ENCODE data around the gene PKD2L1. TPM values are rescaled to one million over a fixed set of nuclear protein-coding genes. Genes with fewer than 3 reads are reported as not detected.

PKD2L1 gene
- total and polyA plus RNA-seq, 2 of the 8 experiments (the other 6 are each of a cell fraction or from before 2014, with no cell fraction given) = 0.20 to 0.33 TPM

- TF ChIP-seq E2F6 (IDR thresholded peaks at IDR 0.05) (no peak), JUN (IDR thresholded peaks at IDR 0.05; ENCODE audit: low read depth, low read length) (no peak), SIRT6 (IDR thresholded peaks at IDR 0.05; ENCODE audit: low read length) (no peak), PHF8 (conservative IDR thresholded peaks at IDR 0.05; ENCODE audit: low read depth, low read length) (no peak), GABPA (IDR thresholded peaks at IDR 0.05; ENCODE audit: borderline replicate concordance, insufficient read depth, low read length) (no peak), CEBPB (IDR thresholded peaks at IDR 0.05; ENCODE audit: low read depth, low read length) (no peak), BRCA1 (IDR thresholded peaks at IDR 0.05; ENCODE audit: low read depth, low read length) (no peak), SIN3A (conservative IDR thresholded peaks at IDR 0.05 in 1 of 2, IDR thresholded peaks at IDR 0.05 in 1 of 2; ENCODE audit: low read depth in 1 of 2, low read length in 2 of 2) (no peak)
Observed at GRCh38 chr10:100333661-100334440, 3.8 kb upstream of the PKD2L1 start (continued).

Measured in H1 (cell line).